Smooth muscle cell of trachea (primary cell): Measurements from ENCODE around the gene CYP2C8. TPM values are rescaled to one million over a fixed set of nuclear protein-coding genes. Genes with fewer than 3 reads are reported as not detected.

Experiments
- total RNA-seq: library from RNA; depleted of rRNA; stranded (reverse); fragments of >200 nt; gene quantifications from 2 replicates; pipeline ENCODE4 v1.2.1, GENCODE V29; 2014

Gene CYP2C8
- total RNA-seq, result 0.33 TPM in 1 of 2 replicates, not detected in the other

DNA sequence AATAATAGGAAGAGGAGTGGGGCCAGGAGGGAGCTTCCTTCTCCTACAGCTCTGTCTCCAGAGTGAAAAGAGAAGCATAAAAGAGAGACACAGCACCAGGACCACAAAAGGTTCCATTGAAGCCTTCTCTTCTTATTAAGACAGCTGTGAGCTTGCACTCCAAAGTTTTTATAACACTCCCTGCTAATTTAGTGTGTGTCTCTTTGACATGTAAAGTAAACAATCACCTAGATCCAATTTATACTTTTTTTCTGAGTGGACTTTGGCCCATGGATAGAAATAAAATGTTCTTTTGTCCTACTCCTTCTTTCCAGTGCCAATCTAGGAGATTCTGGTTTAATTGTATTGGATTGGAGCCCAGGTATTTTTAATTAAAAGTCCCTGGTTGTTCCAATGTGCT is at the start of gene CYP2C8:
CYP2C8 (minus strand) TSS at position 212 of the 400 bp plus-strand sequence; CDS start at position 117, 95 bp downstream.

Other genes with a start within 250 kb of the CYP2C8 start
- not detected in 2 replicates for gene CYP2C9, start 130.8 kb downstream of the CYP2C8 start, total RNA-seq
- not detected in 2 replicates for gene ACSM6, start 124.7 kb upstream of the CYP2C8 start, total RNA-seq
- gene PDLIM1, start 221.5 kb upstream of the CYP2C8 start, total RNA-seq, result 15.0 and 16.0 TPM in 2 replicates